ENCODE results near the gene PDP2. TPM values are rescaled to one million over a fixed set of nuclear protein-coding genes. Genes with fewer than 3 reads are reported as not detected.

Gene PDP2
- total RNA-seq, 1 donor from 2014 or later, result 2.4 TPM

DNA sequence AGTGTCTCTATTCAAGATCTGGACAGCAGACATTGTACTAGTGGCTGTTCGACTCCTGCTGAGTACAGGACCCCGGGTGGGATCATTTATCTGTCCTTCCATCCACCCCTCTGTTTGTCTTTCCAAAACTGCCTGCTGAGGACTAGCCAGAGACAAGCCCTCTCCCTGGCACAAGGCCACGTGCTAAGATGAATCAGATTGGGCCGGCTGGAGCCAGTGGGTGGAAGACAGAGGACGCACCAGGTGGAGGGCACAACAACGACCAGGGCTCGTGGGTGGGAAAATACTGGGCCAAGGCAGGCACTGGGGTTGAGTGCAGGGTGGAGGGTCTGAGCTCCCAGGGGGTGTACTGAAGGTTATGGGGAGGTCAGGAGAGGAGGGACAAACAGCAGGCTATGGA lies 37.5 kb upstream of the PDP2 start:
- no peak for DNase-seq (ENCODE audit: low read depth)
- TF ChIP-seq, protein P1, sequence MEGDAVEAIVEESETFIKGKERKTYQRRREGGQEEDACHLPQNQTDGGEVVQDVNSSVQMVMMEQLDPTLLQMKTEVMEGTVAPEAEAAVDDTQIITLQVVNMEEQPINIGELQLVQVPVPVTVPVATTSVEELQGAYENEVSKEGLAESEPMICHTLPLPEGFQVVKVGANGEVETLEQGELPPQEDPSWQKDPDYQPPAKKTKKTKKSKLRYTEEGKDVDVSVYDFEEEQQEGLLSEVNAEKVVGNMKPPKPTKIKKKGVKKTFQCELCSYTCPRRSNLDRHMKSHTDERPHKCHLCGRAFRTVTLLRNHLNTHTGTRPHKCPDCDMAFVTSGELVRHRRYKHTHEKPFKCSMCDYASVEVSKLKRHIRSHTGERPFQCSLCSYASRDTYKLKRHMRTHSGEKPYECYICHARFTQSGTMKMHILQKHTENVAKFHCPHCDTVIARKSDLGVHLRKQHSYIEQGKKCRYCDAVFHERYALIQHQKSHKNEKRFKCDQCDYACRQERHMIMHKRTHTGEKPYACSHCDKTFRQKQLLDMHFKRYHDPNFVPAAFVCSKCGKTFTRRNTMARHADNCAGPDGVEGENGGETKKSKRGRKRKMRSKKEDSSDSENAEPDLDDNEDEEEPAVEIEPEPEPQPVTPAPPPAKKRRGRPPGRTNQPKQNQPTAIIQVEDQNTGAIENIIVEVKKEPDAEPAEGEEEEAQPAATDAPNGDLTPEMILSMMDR (conservative IDR thresholded peaks at IDR 0.05; ENCODE audit: low read depth, low read length), result no peak
- no peak overlapping the region for H3K4me3 ChIP-seq (ENCODE audit: low read depth, low read length)

DNA sequence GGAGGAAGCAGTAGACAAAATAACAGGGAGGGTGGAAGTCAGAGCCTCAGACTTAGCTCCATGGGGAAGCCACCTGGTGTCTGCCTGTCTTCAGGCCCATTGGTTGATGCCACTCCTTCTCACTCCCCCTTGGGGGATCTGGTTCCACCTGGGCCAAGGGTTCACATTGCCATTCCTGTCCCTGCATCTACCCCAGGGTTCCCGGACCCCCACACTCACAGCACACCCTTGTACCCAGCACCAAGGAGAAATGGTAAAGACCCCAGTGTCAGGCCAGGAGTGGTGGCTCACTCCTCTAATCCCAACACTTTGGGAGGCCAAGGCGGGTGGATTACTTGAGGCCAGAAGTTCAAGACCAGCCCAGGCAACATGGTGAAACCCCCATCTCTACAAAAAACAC lies 37.1 kb upstream of the PDP2 start:
- DNase-seq (ENCODE audit: low read depth), result no peak
- TF ChIP-seq, protein P1 (conservative IDR thresholded peaks at IDR 0.05; ENCODE audit: low read depth, low read length), result no peak

DNA sequence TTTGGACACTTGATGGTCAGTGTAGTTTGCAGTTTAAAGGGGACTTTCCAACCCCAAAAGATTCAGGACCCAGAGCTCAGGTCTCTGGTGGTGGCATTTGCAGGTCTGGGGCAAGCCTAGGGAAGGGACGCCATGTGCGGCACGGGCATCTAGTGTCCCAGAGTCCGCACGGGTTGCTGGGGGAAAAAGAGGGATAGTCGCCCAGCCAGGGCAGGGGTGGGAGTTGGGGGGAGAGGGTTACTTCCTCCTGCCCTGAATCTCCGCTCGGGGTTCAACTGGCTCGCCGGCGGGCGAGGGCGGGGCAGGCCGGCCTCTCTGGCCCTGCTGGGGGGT lies 36.3 kb upstream of the PDP2 start:
- DNase-seq (ENCODE audit: low read depth), result no peak
- H3K4me3 ChIP-seq (ENCODE audit: low read depth, low read length), result no peak overlapping the region

More for the DNA sequence above, 37.1 kb upstream of the PDP2 start:
- no peak overlapping the region for H3K4me3 ChIP-seq (ENCODE audit: low read depth, low read length)

DNA sequence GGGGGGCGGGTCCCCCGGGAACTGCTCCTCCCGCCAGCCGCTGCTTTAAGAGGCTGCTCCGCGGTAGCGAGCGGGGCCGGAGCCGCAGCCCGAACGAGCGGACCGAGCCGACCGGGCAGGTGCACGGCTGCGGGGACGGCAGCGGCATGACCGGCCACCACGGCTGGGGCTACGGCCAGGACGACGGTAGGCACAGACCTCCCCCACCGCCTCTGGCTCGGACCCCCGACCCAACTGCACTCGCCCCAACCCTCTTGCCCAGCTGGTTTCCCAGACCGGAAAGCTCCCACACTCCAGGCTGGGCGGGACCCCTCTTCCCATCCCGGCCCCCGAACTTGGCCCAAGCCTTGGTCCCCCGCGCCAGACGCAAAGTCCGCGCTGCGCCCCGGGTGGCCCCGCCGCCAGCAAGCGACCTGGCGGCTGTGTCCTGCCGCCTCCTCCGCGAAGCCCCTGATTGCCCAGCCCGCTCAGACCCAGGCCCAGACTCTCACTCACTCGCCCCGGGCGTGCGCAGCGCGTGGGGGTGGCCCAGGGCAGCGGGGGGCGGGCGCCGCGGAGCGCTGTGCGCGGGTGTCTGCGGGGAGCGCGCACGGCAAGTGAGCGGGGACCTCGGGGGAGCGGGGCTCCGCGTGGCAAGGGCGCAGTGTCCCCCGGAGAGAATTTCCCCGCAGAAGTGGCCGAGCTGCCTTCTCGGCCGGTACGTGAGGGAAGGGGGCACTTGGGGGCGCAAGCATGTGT lies 35.8 kb upstream of the PDP2 start, which contains the start of gene CA7:
Gene CA7, plus strand, starts transcription at position 73 of the 738 bp plus-strand sequence. Its CDS starts 74 bp downstream, at position 147.
- DNase-seq (ENCODE audit: low read depth), result no peak
- peak within 1 kb of the TSS; percentile 45 for H3K4me3 ChIP-seq (ENCODE audit: low read depth, low read length)
- TF ChIP-seq, protein P1 (conservative IDR thresholded peaks at IDR 0.05; ENCODE audit: low read depth, low read length), result no peak

More for the DNA sequence above, 36.3 kb upstream of the PDP2 start:
- TF ChIP-seq, protein P1 (conservative IDR thresholded peaks at IDR 0.05; ENCODE audit: low read depth, low read length), result no peak

DNA sequence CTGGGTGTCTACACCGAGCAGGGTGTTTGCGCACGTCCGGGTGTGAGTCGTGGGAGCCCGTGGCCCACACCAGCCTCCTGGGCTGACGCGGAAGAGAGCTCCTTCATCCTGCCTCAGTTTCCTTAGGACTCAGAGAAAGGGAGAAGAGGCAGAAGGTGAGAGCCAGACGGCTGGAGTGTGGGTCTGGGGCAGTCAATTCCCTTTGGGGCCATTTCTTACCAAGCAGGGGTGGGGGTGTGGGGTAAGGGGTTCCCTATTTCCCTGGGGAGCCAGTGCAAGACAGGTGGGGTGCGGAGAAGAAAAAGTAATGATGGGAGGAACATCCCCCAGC lies 35.3 kb upstream of the PDP2 start:
- TF ChIP-seq, protein P1 (conservative IDR thresholded peaks at IDR 0.05; ENCODE audit: low read depth, low read length), result no peak
- no peak for DNase-seq (ENCODE audit: low read depth)
- peak overlapping the region; percentile 45 for H3K4me3 ChIP-seq (ENCODE audit: low read depth, low read length)

DNA sequence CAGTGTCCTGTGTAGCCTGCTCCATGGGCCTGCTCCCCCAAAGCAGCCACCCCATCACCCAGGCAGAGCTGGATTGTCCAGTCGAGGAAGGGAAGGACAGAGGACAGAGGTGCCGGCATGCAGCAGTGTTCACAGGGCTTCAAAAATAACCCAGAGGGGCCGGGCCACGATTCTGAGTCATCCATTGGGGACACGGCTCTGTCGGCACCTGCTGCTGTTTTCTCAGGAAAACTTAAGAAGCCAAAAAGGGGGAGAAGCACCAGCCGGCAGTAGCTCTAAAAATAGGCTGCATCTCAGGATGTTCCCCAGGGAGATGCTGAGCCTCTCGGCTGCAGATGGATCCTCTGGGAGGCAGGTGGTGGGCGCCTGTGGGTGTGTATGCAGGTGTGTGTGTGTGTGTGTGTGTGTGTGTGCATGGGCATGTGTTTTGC lies 34.5 kb upstream of the PDP2 start:
- no peak for DNase-seq (ENCODE audit: low read depth)
- H3K4me3 ChIP-seq (ENCODE audit: low read depth, low read length), result no peak overlapping the region
- TF ChIP-seq, protein P1 (conservative IDR thresholded peaks at IDR 0.05; ENCODE audit: low read depth, low read length), result no peak

DNA sequence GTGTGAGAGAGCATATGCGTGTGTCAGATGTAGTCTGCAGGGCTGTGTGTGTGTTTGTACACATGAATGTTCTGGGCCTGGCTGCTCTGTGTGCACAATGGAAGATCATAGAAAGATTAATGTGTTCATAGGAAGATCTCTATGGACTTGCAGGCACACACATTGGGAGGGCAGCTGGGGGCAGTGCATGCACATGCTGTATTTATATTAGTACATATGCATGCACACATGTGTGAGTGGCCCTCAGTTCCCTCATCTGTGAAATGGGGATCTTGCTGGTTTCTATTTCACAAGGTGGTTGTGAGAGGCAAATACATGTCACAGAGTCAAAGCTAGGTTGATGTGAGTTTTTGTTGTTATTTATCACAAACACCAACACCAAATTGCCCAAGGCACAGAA lies 34.0 kb upstream of the PDP2 start:
- no peak for DNase-seq (ENCODE audit: low read depth)
- TF ChIP-seq, protein P1 (conservative IDR thresholded peaks at IDR 0.05; ENCODE audit: low read depth, low read length), result no peak
- H3K4me3 ChIP-seq (ENCODE audit: low read depth, low read length), result no peak overlapping the region
